Measurements from ENCODE around the gene WWOX.

DNA sequence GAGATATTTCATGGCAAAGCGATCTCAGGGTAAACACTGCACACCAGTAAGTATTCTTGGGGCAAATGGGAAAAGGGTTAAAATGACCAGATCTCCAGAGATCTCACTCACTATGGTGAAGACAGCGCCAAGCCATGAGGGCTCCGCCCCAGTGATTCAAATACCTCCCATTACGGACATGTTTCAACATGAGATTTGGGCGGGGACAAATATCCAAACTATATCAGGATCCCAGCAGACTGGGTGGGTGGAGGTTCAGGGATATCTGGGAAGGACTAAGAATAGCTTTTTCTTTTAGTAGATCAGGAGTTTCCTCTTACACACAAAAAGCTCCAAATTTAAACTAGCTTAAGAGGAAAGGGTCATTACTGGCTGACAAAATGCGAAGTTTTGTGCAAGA lies 181.7 kb downstream of the WWOX start:
- TF ChIP-seq POLR2A (IDR thresholded peaks at IDR 0.05) (no peak), POLR2AphosphoS5 (IDR thresholded peaks at IDR 0.05) (no peak)

Data from gastroesophageal sphincter (tissue), 2 donors.